KMS-11 (cell line): ENCODE measurements around the gene PES1.
A peak's percentile ranks its signal among the peaks of the same experiment; 100 is the strongest.
"Not testable (repeated sequence)": the region's sequence is repeated elsewhere in the genome, so short reads cannot be mapped to it uniquely, and the experiment has no call there.

Experiments used
- H2AFZ ChIP-seq: fragments of 200-600 bp; sonication (generic); 2 replicates; pipeline ENCODE4 v1.6.1; 2016; ENCODE audit warnings: antibody characterized with exemption, mixed run types, low read depth
- H3K27ac ChIP-seq: fragments of 200-600 bp; sonication (generic); 2 replicates; pipeline ENCODE4 v1.6.1; 2016; ENCODE audit warnings: mild to moderate bottlenecking, mixed run types
- H3K27me3 ChIP-seq: fragments of 200-600 bp; sonication (generic); 2 replicates; pipeline ENCODE4 v1.6.1; 2017; ENCODE audit warnings: mild to moderate bottlenecking, low read depth, mixed run types, moderate library complexity; ENCODE audit not compliant: insufficient read depth
- H3K36me3 ChIP-seq: fragments of 200-600 bp; sonication (generic); 2 replicates; pipeline ENCODE4 v1.6.1; 2017; ENCODE audit warnings: mild to moderate bottlenecking, mixed run types; ENCODE audit not compliant: insufficient read depth
- H3K4me1 ChIP-seq: fragments of 200-600 bp; sonication (generic); 2 replicates; pipeline ENCODE4 v1.6.1; 2016; ENCODE audit warnings: mild to moderate bottlenecking, low read depth, mixed run types; ENCODE audit not compliant: poor library complexity, severe bottlenecking
- H3K4me2 ChIP-seq: fragments of 200-600 bp; sonication (generic); 2 replicates; pipeline ENCODE4 v1.7.0; 2016; ENCODE audit warnings: mild to moderate bottlenecking, mixed run types
- H3K4me3 ChIP-seq: fragments of 200-600 bp; sonication (generic); IDR thresholded peaks from 2 replicates; pipeline ENCODE4 v1.6.1; 2017; ENCODE audit warnings: low read depth, low read length, mixed read lengths; ENCODE audit not compliant: insufficient read depth
- H3K79me2 ChIP-seq: fragments of 200-600 bp; sonication (generic); 2 replicates; pipeline ENCODE4 v1.6.1; 2016; ENCODE audit warnings: low read depth, mixed run types; ENCODE audit not compliant: insufficient read depth
- H3K9ac ChIP-seq: fragments of 200-600 bp; sonication (generic); 2 replicates; pipeline ENCODE4 v1.6.1; 2016; ENCODE audit warnings: mild to moderate bottlenecking, mixed run types
- H4K20me1 ChIP-seq: fragments of 200-600 bp; sonication (generic); 2 replicates; pipeline ENCODE4 v1.6.1; 2016; ENCODE audit warnings: mild to moderate bottlenecking, mixed run types; ENCODE audit not compliant: insufficient read depth
- CTCF ChIP-seq: fragments of 200-600 bp; sonication (generic); conservative IDR thresholded peaks from 2 replicates; pipeline ENCODE4 v1.6.1; 2017; ENCODE audit warnings: low read depth, mild to moderate bottlenecking, antibody characterized with exemption, low read length, moderate library complexity, mixed read lengths

PES1 gene

GRCh38 chr22:30600921-30601320 is 9.2 kb upstream of the PES1 start:
- no peaks in the 10 kb centered on the region for H3K27me3 ChIP-seq
- H3K27ac ChIP-seq, result no peak overlapping the region
- H3K79me2 ChIP-seq, result no peaks in the 10 kb centered on the region

DNA sequence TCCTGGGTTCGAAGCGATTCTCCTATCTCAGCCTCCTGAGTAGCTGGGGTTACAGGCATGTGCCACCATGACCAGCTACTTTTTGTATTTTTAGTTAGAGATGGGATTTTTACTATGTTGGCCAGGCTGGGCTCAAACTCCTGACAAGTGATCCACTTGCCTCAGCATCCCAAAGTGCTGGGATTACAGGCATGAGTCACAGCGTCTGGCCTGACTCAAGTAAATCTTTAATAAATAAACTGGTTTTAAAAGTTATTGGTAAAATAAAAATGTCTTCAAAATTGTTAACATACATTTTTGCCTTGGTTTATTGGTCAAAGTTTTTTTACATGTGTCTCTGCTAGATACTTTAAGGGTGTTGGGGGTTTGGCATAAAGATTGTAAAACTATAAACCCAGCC is 7.3 kb upstream of the PES1 start:
- Histone ChIP-seq H2AFZ (no peak overlapping the region), H4K20me1 (no peaks in the 10 kb centered on the region), H3K4me2 (no peak overlapping the region), H3K9ac (no peak overlapping the region), H3K27ac (no peak overlapping the region), H3K4me1 (peaks cover 12% of the 10 kb centered on the region), H3K36me3 (no peaks in the 10 kb centered on the region), H3K27me3 (peaks cover 2% of the 10 kb centered on the region; the same call in 1 of the 2 replicates), H3K79me2 (no peaks in the 10 kb centered on the region), H3K4me3 (no peak overlapping the region)
- no peak for TF ChIP-seq CTCF

More at GRCh38 chr22:30600921-30601320, 9.2 kb upstream of the PES1 start:
- Histone ChIP-seq H3K9ac (no peak overlapping the region), H3K4me1 (peaks cover 28% of the 10 kb centered on the region), H3K4me2 (no peak overlapping the region), H2AFZ (no peak overlapping the region), H3K36me3 (no peaks in the 10 kb centered on the region), H4K20me1 (no peaks in the 10 kb centered on the region), H3K4me3 (no peak overlapping the region)
- TF ChIP-seq CTCF, result no peak

DNA sequence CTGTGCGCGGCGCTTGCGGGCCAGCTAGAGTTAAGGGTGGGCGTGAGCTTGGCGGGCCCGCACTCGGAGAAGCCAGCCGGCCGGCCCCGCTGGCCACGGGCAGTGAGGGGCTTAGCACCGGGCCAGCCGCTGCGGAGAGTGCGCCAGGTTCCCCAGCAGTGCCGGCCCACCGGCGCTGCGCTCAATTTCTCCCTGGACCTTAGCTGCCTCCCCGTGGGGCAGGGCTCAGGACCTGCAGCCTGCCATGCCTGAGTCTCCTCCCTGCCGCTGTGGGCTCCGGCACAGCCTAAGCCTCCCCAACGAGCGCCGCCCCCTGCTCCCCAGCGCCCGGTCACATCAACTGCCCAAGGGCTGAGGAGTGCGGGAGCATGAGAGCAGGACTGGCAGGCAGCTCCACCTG is 5.2 kb upstream of the PES1 start:
- no peak overlapping the region for H3K27ac ChIP-seq
- no peak overlapping the region for H3K9ac ChIP-seq
- peaks cover 16% of the 10 kb centered on the region; the same call in 1 of the 2 replicates for H3K27me3 ChIP-seq
- no peak overlapping the region for H3K4me2 ChIP-seq
- no peak overlapping the region for H3K4me3 ChIP-seq
- H2AFZ ChIP-seq, result no peak overlapping the region
- peaks cover 8% of the 10 kb centered on the region for H3K4me1 ChIP-seq
- no peak for TF ChIP-seq CTCF
- no peaks in the 10 kb centered on the region for H3K36me3 ChIP-seq
- no peaks in the 10 kb centered on the region for H3K79me2 ChIP-seq
- H4K20me1 ChIP-seq, result no peaks in the 10 kb centered on the region

DNA sequence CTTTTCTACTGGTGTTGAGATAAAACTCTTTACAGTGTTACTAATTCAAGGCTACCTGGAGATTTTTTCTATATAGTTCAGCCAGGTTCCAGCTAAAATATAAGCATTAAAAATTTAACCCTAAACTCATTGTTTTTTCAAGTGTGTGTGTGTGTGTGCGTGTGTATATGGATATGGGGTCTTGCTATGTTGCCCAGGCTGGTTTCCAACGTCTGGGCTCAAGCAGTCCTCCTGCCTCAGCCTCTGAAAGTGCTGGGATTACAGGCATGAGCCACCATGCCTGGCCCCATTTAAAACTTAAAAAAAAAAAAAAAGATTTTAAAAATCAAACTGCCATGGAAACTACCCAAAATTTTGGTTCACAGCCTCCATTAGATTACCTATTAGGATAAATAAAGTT is 4.5 kb upstream of the PES1 start:
- Histone ChIP-seq H3K79me2 (peaks cover 6% of the 10 kb centered on the region), H3K9ac (no peak overlapping the region), H3K4me1 (peaks cover 7% of the 10 kb centered on the region), H3K4me3 (no peak overlapping the region), H3K36me3 (no peaks in the 10 kb centered on the region), H3K27ac (no peak overlapping the region), H3K4me2 (no peak overlapping the region), H2AFZ (no peak overlapping the region), H4K20me1 (no peaks in the 10 kb centered on the region), H3K27me3 (peaks cover 16% of the 10 kb centered on the region; the same call in 1 of the 2 replicates)
- TF ChIP-seq CTCF, result no peak

DNA sequence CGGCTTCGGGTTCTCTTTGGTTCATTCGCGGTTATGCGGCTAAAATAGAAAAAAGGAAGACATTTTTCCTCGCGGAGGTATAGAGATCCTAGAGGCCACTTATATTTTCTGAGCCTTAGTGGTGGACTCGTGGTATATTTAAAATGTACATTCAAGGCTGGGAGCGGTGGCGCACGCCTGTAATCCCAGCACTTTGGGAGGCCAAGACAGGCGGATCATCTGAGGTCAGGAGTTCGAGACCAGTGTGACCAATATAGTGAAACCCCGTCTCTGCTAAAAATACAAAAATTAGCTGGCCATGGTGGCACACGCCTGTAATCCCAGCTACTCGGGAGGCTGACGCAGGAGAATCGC is 627 bp upstream of the PES1 start:
- H3K4me3 ChIP-seq, H3K9ac ChIP-seq, H3K36me3 ChIP-seq, H4K20me1 ChIP-seq, H3K27ac ChIP-seq: not testable (repeated sequence)
- peak overlapping the region; percentile 37; the same call in 1 of the 2 replicates for H2AFZ ChIP-seq
- H3K27me3 ChIP-seq, result peaks cover 16% of the 10 kb centered on the region; the same call in 1 of the 2 replicates
- peak overlapping the region; percentile 96; the same call in 1 of the 2 replicates for H3K4me2 ChIP-seq
- peaks cover 30% of the 10 kb centered on the region for H3K79me2 ChIP-seq
- peaks cover 15% of the 10 kb centered on the region for H3K4me1 ChIP-seq
